GM23338 (cell line): ENCODE results near the gene KLK12. TPM values are rescaled to one million over a fixed set of nuclear protein-coding genes. Genes with fewer than 3 reads are reported as not detected.
A peak's percentile ranks its signal among the peaks of the same experiment; 100 is the strongest.

Experiments used
- ATAC-seq: fragments of 200-7000 bp; cut with Tn5 transposase; 3 replicates; pipeline ENCODE4 v1.9.1; 2020
- DNase-seq: peaks from one replicate; pipeline ENCODE4 v3.0.0-alpha.2; 2015; ENCODE audit warnings: low spot score
- H2AFZ ChIP-seq: fragments of 200-600 bp; sonication (generic); 2 replicates; pipeline ENCODE4 v1.8.0; 2016; ENCODE audit warnings: antibody characterized with exemption, mild to moderate bottlenecking, moderate library complexity
- H3F3A ChIP-seq: fragments of 200-600 bp; sonication (generic); replicated peaks from 2 replicates; pipeline ENCODE4 v1.8.0; 2017; ENCODE audit warnings: antibody characterized with exemption, mixed run types, low read depth
- H3K27ac ChIP-seq: fragments of 200-600 bp; sonication (generic); 2 replicates; pipeline ENCODE4 v1.6.1; 2016; ENCODE audit warnings: low read depth
- H3K27me3 ChIP-seq: fragments of 200-600 bp; sonication (generic); 2 replicates; pipeline ENCODE4 v1.8.0; 2016; ENCODE audit warnings: mild to moderate bottlenecking, mixed run types, moderate library complexity; ENCODE audit not compliant: insufficient read depth
- H3K36me3 ChIP-seq: fragments of 200-600 bp; sonication (generic); 2 replicates; pipeline ENCODE4 v1.8.0; 2016; ENCODE audit warnings: mild to moderate bottlenecking; ENCODE audit not compliant: insufficient read depth
- H3K4me1 ChIP-seq: fragments of 200-600 bp; sonication (generic); 2 replicates; pipeline ENCODE4 v1.8.0; 2016; ENCODE audit warnings: mild to moderate bottlenecking, moderate library complexity; ENCODE audit not compliant: insufficient read depth
- H3K4me2 ChIP-seq: fragments of 200-600 bp; sonication (generic); 2 replicates; pipeline ENCODE4 v1.7.1; 2017; ENCODE audit warnings: mixed run types
- H3K4me3 ChIP-seq: fragments of 200-600 bp; sonication (generic); 2 replicates; pipeline ENCODE4 v1.6.1; 2016; ENCODE audit warnings: mixed run types
- H3K79me2 ChIP-seq: fragments of 200-600 bp; sonication (generic); replicated peaks from 2 replicates; pipeline ENCODE4 v1.8.0; 2017; ENCODE audit warnings: mild to moderate bottlenecking; ENCODE audit not compliant: insufficient read depth
- H3K9me2 ChIP-seq: fragments of 200-600 bp; sonication (generic); 2 replicates; pipeline ENCODE4 v1.8.0; 2017; ENCODE audit not compliant: insufficient read depth
- H4K20me1 ChIP-seq: fragments of 200-600 bp; sonication (generic); replicated peaks from 2 replicates; pipeline ENCODE4 v1.8.0; 2017; ENCODE audit warnings: mild to moderate bottlenecking; ENCODE audit not compliant: insufficient read depth
- H3K27ac Mint-ChIP-seq: 2 replicates; pipeline ENCODE4 v1.8.0; 2020; ENCODE audit warnings: inconsistent platforms, mild to moderate bottlenecking, moderate library complexity, mixed read lengths
- H3K27me3 Mint-ChIP-seq: 3 replicates; pipeline ENCODE4 v1.8.0; 2022; ENCODE audit warnings: low read depth, mild to moderate bottlenecking, moderate library complexity, mixed read lengths, inconsistent platforms; ENCODE audit not compliant: insufficient read depth, poor library complexity
- H3K36me3 Mint-ChIP-seq: 3 replicates; pipeline ENCODE4 v1.8.0; 2021; ENCODE audit warnings: low read depth, mild to moderate bottlenecking, inconsistent platforms, moderate library complexity, mixed read lengths
- H3K4me1 Mint-ChIP-seq: 3 replicates; pipeline ENCODE4 v1.8.0; 2020; ENCODE audit warnings: mild to moderate bottlenecking, inconsistent platforms, mixed read lengths
- H3K4me3 Mint-ChIP-seq: 3 replicates; pipeline ENCODE4 v1.8.0; 2021; ENCODE audit warnings: moderate library complexity, mild to moderate bottlenecking, inconsistent platforms, mixed read lengths
- H3K9me3 Mint-ChIP-seq: 3 replicates; pipeline ENCODE4 v1.8.0; 2020; ENCODE audit warnings: moderate library complexity, mild to moderate bottlenecking, inconsistent platforms, mixed read lengths
- EZH2 ChIP-seq: fragments of 200-600 bp; sonication (generic); IDR thresholded peaks from one replicate; pipeline ENCODE4 v1.8.0; 2017; ENCODE audit warnings: antibody characterized with exemption, mild to moderate bottlenecking, low read depth; ENCODE audit not compliant: unreplicated experiment
- EZH2phosphoT487 ChIP-seq: fragments of 200-600 bp; sonication (generic); IDR thresholded peaks from one replicate; pipeline ENCODE4 v1.8.1; 2018; ENCODE audit warnings: antibody characterized with exemption; ENCODE audit not compliant: unreplicated experiment
- POLR2AphosphoS5 ChIP-seq: IDR thresholded peaks from 2 replicates; pipeline ENCODE4 v1.6.1; 2016; ENCODE audit warnings: antibody characterized with exemption, low read depth
- REST ChIP-seq: IDR thresholded peaks from one replicate; pipeline ENCODE4 v1.6.1; 2018; ENCODE audit warnings: antibody characterized with exemption; ENCODE audit not compliant: unreplicated experiment
- STAT1 ChIP-seq: IDR thresholded peaks from one replicate; pipeline ENCODE4 v1.6.1; 2016; ENCODE audit warnings: antibody characterized with exemption; ENCODE audit not compliant: unreplicated experiment
- ZNF114 ChIP-seq: fragments of 250-450 bp; sonication (Bioruptor Pico); IDR thresholded peaks from 2 replicates; pipeline ENCODE4 v1.5.0; 2020; ENCODE audit warnings: mild to moderate bottlenecking, moderate library complexity
- polyA plus RNA-seq: library from polyadenylated mRNA; unstranded; fragments of >200 nt; fragmentation: Nextera tagmentation; extraction: Ambion mirVana; gene quantifications from 2 replicates; pipeline ENCODE4 v1.2.1, GENCODE V29; 2016
- total RNA-seq: library from RNA; depleted of rRNA; stranded (reverse); fragments of >200 nt; shearing (Covaris generic); gene quantifications from 2 replicates; pipeline ENCODE4 v1.2.3, GENCODE V29; 2014
- TF ChIP-seq, protein P1 (sequence below): IDR thresholded peaks from 2 replicates; pipeline ENCODE4 v1.6.1; 2016; ENCODE audit warnings: antibody characterized with exemption

Gene KLK12
- total and polyA plus RNA-seq, 2 experiments from 2014 or later: not detected

- no peaks in the 10 kb centered on the region for H3K9me3 Mint-ChIP-seq
Observed at GRCh38 chr19:51082611-51083010, 47.8 kb upstream of the KLK12 start, which contains the start of gene KLK14. Gene KLK14, minus strand, starts transcription at chr19:51082887. Its CDS starts 273 bp downstream, at chr19:51082614.

GRCh38 chr19:51081476-51081875 is 46.7 kb upstream of the KLK12 start:
- H3K36me3 ChIP-seq: no peaks in the 10 kb centered on the region
- Mint-ChIP-seq H3K4me3 (no peak overlapping the region), H3K36me3 (no peaks in the 10 kb centered on the region; the same call in 2 of the 3 replicates), H3K27me3 (peaks cover 19% of the 10 kb centered on the region), H3K4me1 (peaks cover 23% of the 10 kb centered on the region), H3K9me3 (no peaks in the 10 kb centered on the region), H3K27ac (no peak overlapping the region)
- no peaks in the 10 kb centered on the region for H3F3A ChIP-seq
- H3K9me2 ChIP-seq: no peaks in the 10 kb centered on the region
- H4K20me1 ChIP-seq: no peaks in the 10 kb centered on the region
- H3K27me3 ChIP-seq: no peaks in the 10 kb centered on the region
- DNase-seq (no peak), ATAC-seq (no peak)
- H3K79me2 ChIP-seq: no peaks in the 10 kb centered on the region
- no peak overlapping the region for H2AFZ ChIP-seq
- H3K4me2 ChIP-seq: no peak overlapping the region
- H3K4me1 ChIP-seq: peaks cover 1% of the 10 kb centered on the region; the same call in 1 of the 2 replicates
- no peak overlapping the region for H3K4me3 ChIP-seq
- no peak overlapping the region for H3K27ac ChIP-seq
- no peak for TF ChIP-seq REST
- TF ChIP-seq ZNF114 (CRISPR knock-in tag): no peak
- TF ChIP-seq EZH2phosphoT487: no peak
- TF ChIP-seq EZH2: no peak

More at GRCh38 chr19:51082611-51083010, 47.8 kb upstream of the KLK12 start, which contains the start of gene KLK14:
- H3K9me2 ChIP-seq: no peaks in the 10 kb centered on the region
- H3K27ac ChIP-seq: no peak within 1 kb of the TSS
- TF ChIP-seq, protein P1, sequence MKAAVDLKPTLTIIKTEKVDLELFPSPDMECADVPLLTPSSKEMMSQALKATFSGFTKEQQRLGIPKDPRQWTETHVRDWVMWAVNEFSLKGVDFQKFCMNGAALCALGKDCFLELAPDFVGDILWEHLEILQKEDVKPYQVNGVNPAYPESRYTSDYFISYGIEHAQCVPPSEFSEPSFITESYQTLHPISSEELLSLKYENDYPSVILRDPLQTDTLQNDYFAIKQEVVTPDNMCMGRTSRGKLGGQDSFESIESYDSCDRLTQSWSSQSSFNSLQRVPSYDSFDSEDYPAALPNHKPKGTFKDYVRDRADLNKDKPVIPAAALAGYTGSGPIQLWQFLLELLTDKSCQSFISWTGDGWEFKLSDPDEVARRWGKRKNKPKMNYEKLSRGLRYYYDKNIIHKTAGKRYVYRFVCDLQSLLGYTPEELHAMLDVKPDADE: no peak
- TF ChIP-seq REST (no peak), STAT1 (no peak), EZH2phosphoT487 (no peak), POLR2AphosphoS5 (no peak)
- H3K4me1 ChIP-seq: no peaks in the 10 kb centered on the region
- H3K27me3 ChIP-seq: no peaks in the 10 kb centered on the region
- H3K4me1 Mint-ChIP-seq: peaks cover 25% of the 10 kb centered on the region
- no peaks in the 10 kb centered on the region for H3K79me2 ChIP-seq
- H3F3A ChIP-seq: no peaks in the 10 kb centered on the region
- no peak for DNase-seq
- peak; percentile 45 for ATAC-seq
- no peak within 1 kb of the TSS for H3K4me2 ChIP-seq
- no peak within 1 kb of the TSS for H3K27ac Mint-ChIP-seq
- no peaks in the 10 kb centered on the region for H3K36me3 ChIP-seq
- no peak within 1 kb of the TSS; the same call in 2 of the 3 replicates for H3K4me3 Mint-ChIP-seq
- H3K36me3 Mint-ChIP-seq: no peaks in the 10 kb centered on the region; the same call in 2 of the 3 replicates
- no peak within 1 kb of the TSS for H3K4me3 ChIP-seq
- H2AFZ ChIP-seq: no peak within 1 kb of the TSS
- H4K20me1 ChIP-seq: no peaks in the 10 kb centered on the region
- peaks cover 27% of the 10 kb centered on the region for H3K27me3 Mint-ChIP-seq
